SK-N-MC (cell line): ENCODE measurements around the gene CRTC1.

Experiments
- EZH2 ChIP-seq: fragments of 200-600 bp; sonication (generic); IDR thresholded peaks from one replicate; pipeline ENCODE4 v1.6.1; 2017; ENCODE audit warnings: antibody characterized with exemption
- FOXP2 ChIP-seq: optimal IDR thresholded peaks from 2 replicates; pipeline ENCODE3; 2011; ENCODE audit warnings: mild to moderate bottlenecking, moderate library complexity; ENCODE audit not compliant: insufficient read depth; ENCODE audit errors: extremely low read length, control extremely low read depth
- POLR2AphosphoS5 ChIP-seq: IDR thresholded peaks from 2 replicates; pipeline ENCODE4 v1.6.1; 2012; ENCODE audit warnings: mild to moderate bottlenecking, low read depth, low read length, borderline replicate concordance

DNA sequence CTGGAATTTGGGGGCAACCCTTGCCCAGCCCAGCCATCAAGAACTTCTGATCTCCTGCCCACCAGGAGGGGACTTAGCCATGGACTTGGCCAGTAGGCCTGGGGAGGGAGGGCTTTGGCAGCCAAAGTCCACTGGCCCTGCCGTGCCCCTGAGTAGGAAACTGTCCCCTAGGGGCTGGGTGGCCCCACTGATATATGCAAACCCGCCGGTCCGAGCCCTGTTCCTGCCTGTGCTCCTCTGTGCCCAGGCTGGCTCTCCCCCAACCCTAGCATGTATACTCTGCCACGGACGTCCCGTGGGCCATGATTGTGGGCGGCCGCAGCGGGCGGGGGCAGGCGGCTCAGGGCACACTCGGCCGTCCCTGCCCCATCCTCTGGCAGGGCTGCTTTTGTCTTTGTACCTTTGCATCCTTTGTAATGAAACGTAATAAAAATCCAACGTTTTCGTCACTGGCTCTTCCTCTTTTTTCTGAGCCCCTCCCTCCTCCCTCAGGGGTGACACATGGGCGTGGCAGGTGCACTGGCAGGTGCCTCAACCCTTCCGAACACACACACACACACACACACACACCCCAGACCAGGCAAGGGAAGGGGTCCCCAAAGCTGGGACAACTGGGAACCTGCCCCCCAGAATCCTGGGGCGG lies 98.5 kb downstream of the CRTC1 start:
- TF ChIP-seq POLR2AphosphoS5 (no peak), EZH2 (no peak), FOXP2 (no peak)
